ENCODE results near the gene TUSC2. TPM values are rescaled to one million over a fixed set of nuclear protein-coding genes. Genes with fewer than 3 reads are reported as not detected.
A peak's percentile ranks its signal among the peaks of the same experiment; 100 is the strongest.

The TUSC2 gene
- total RNA-seq, 3 donors from 2014 or later (not counting 1 experiment from before 2014, with no cell fraction given), result 18.4 to 23.4 (median 21.3) TPM

DNA sequence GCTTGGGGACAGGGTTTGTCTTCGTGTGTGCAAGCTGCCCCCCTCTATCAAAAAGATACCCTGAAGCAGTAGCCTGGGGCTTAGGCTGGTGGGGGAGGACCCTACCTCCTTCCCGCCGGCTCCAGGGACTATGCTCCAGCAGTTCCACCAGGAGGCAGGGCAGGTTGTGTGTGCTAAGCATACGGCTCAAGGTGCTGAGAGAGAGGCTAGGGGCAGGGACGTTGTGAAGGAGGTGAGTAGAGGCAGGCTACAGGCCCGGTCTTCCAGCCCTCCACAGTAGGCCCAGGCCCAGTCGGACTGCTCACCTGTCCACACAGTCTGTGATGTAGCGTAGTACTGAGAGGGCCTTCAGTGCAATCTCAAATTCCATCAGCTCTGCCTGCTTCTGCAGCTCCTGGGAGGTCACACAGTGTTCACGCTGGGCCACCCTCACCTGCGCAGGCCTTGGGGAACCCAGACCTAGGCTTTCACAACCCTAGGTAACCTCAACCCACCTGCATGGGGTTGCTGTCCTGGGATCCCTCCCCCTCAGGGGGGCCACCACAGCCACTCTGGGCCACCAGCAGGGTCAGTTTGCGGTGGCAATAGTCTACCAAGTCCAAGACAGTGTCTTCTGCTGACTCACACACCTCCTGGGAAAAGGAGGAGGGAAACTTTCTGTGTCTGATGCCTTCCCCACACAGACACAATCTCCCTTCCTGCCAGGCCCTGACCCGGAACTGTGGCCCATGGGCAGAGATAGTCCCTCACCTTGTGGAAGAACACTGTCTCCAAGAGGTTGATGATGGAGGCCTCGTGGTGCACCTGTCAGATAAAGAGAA is 15.0 kb upstream of the TUSC2 start:
- Histone ChIP-seq H3K36me3 (ENCODE audit: control insufficient read depth, insufficient read depth, low read length) (peaks cover 8% of the 10 kb centered on the region), H3K27me3 (ENCODE audit: control insufficient read depth, insufficient read depth, low read length) (no peaks in the 10 kb centered on the region), H3K27ac (ENCODE audit: low read length) (no peak overlapping the region), H3K4me1 (ENCODE audit: control insufficient read depth, insufficient read depth, low read length) (peaks cover 79% of the 10 kb centered on the region), H3K9me3 (ENCODE audit: control insufficient read depth, insufficient read depth, low read length) (no peaks in the 10 kb centered on the region), H3K4me3 (ENCODE audit: low read length) (no peak overlapping the region)
- no peaks in the 10 kb centered on the region for H3K9me3 Mint-ChIP-seq
- H3K4me3 Mint-ChIP-seq, result no peak overlapping the region
- DNase-seq (peak in 1 of 2 donors; percentile 50), ATAC-seq (no peak)
- intact Hi-C loops (cut with micrococcal nuclease), result no loop called here
- 80% methylated on average over 13 of the region's 13 CpGs for WGBS (ENCODE audit: insufficient coverage)
- peaks cover 13% of the 10 kb centered on the region for H3K36me3 Mint-ChIP-seq
- TF ChIP-seq, protein P1, sequence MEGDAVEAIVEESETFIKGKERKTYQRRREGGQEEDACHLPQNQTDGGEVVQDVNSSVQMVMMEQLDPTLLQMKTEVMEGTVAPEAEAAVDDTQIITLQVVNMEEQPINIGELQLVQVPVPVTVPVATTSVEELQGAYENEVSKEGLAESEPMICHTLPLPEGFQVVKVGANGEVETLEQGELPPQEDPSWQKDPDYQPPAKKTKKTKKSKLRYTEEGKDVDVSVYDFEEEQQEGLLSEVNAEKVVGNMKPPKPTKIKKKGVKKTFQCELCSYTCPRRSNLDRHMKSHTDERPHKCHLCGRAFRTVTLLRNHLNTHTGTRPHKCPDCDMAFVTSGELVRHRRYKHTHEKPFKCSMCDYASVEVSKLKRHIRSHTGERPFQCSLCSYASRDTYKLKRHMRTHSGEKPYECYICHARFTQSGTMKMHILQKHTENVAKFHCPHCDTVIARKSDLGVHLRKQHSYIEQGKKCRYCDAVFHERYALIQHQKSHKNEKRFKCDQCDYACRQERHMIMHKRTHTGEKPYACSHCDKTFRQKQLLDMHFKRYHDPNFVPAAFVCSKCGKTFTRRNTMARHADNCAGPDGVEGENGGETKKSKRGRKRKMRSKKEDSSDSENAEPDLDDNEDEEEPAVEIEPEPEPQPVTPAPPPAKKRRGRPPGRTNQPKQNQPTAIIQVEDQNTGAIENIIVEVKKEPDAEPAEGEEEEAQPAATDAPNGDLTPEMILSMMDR (IDR thresholded peaks at IDR 0.05), result no peak
- no peaks in the 10 kb centered on the region for H3K27me3 Mint-ChIP-seq (ENCODE audit: low read depth in 2 of 2)
- peak overlapping the region in 1 of 2 donors; percentile 96 for H3K27ac Mint-ChIP-seq
- H3K4me1 Mint-ChIP-seq, result peaks cover 42 to 86% of the 10 kb centered on the region in 2 donors

DNA sequence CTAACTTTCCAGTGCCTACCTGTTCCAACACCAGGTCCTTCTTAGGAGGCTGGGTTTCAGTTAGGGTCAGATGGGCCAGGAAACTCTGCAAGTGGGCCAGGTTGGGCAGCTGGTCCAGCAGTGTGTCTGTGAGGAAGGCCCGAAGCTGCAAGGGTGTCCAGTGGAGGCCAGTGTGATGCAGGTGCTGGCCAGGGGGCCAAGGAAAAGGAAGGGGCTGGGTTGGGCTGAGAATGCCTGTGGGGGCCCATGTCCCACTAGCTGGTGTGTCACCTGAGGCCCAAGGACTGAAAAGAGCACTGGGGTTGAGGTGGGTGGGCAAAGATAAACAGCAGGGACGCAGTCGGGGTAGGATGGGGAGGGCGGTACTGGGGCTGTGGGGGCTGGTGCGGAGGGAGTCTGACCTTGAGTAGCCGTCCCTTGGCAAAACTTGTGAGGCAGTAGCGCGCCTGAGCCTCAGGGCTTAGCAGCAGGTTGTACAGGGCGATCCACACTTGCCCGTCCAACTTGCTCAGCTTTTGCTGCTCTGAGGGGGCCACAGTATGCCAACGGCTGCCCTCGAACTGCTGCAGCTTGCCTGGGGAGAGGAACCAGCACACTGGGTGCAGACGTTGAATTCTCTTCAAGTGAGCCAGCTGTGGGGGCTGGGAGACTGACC is 14.1 kb upstream of the TUSC2 start:
- H3K4me3 ChIP-seq (ENCODE audit: low read length), result no peak overlapping the region
- peak overlapping the region; percentile 51 to 96 for H3K27ac Mint-ChIP-seq
- peak overlapping the region; percentile 58 for H3K4me3 Mint-ChIP-seq
- peak overlapping the region; percentile 76 for H3K27ac ChIP-seq (ENCODE audit: low read length)
- H3K4me1 ChIP-seq (ENCODE audit: control insufficient read depth, insufficient read depth, low read length), result peaks cover 70% of the 10 kb centered on the region
- H3K4me1 Mint-ChIP-seq, result peaks cover 39 to 83% of the 10 kb centered on the region in 2 donors
- intact Hi-C loops (cut with micrococcal nuclease), result no loop called here
- H3K9me3 Mint-ChIP-seq, result no peaks in the 10 kb centered on the region
- no peak for ATAC-seq
- H3K27me3 Mint-ChIP-seq (ENCODE audit: low read depth in 2 of 2), result no peaks in the 10 kb centered on the region
- peaks cover 13% of the 10 kb centered on the region for H3K36me3 Mint-ChIP-seq
- peaks cover 3% of the 10 kb centered on the region for H3K36me3 ChIP-seq (ENCODE audit: control insufficient read depth, insufficient read depth, low read length)
- 77% methylated on average over 13 of the region's 13 CpGs for WGBS (ENCODE audit: insufficient coverage)
- DNase-seq, result peak in 1 of 2 donors; percentile 48
- H3K9me3 ChIP-seq (ENCODE audit: control insufficient read depth, insufficient read depth, low read length), result no peaks in the 10 kb centered on the region
- H3K27me3 ChIP-seq (ENCODE audit: control insufficient read depth, insufficient read depth, low read length), result no peaks in the 10 kb centered on the region
- TF ChIP-seq, protein P1 (IDR thresholded peaks at IDR 0.05), result no peak

DNA sequence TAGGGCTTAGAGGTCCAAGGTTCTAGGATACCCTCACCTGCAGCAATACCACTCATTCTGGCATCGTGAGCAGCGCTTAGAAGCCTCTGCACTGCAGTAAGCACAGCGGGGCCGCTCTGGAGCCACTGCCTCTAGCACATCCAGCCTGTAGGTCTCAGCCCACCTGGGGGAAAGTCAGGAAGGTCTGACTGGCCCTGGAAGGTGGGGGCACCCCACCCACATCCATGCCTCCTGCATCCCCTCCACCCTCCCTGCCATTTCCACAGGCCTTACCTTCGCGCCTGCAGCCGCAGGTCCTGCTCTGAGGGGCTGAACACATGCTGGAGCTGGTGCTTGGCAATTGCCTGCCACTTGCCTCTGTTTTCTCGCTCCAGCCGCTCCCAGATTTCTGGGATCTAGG is 13.5 kb upstream of the TUSC2 start:
- peaks cover 4% of the 10 kb centered on the region for H3K36me3 ChIP-seq (ENCODE audit: control insufficient read depth, insufficient read depth, low read length)
- ATAC-seq (peak in 1 of 3 donors; percentile 8), DNase-seq (peak in 1 of 2 donors; percentile 56)
- no peaks in the 10 kb centered on the region for H3K27me3 ChIP-seq (ENCODE audit: control insufficient read depth, insufficient read depth, low read length)
- WGBS (ENCODE audit: insufficient coverage), result 70% methylated on average over 9 of the region's 9 CpGs
- Mint-ChIP-seq H3K4me1 (peaks cover 42 to 87% of the 10 kb centered on the region in 2 donors), H3K36me3 (peaks cover 13% of the 10 kb centered on the region), H3K9me3 (no peaks in the 10 kb centered on the region), H3K27me3 (ENCODE audit: low read depth in 2 of 2) (no peaks in the 10 kb centered on the region), H3K4me3 (peak overlapping the region; percentile 98), H3K27ac (peak overlapping the region; percentile 93 to 96)
- TF ChIP-seq, protein P1 (IDR thresholded peaks at IDR 0.05), result no peak
- peak overlapping the region; percentile 76 for H3K27ac ChIP-seq (ENCODE audit: low read length)
- no peaks in the 10 kb centered on the region for H3K9me3 ChIP-seq (ENCODE audit: control insufficient read depth, insufficient read depth, low read length)
- H3K4me3 ChIP-seq (ENCODE audit: low read length), result peak overlapping the region; percentile 80
- intact Hi-C loops (cut with micrococcal nuclease), result no loop called here
- peaks cover 70% of the 10 kb centered on the region for H3K4me1 ChIP-seq (ENCODE audit: control insufficient read depth, insufficient read depth, low read length)

Measured in natural killer cell (primary cell).